Lower lobe of right lung (tissue), 2 donors: ENCODE data around the gene ITGA3. TPM values are rescaled to one million over a fixed set of nuclear protein-coding genes. Genes with fewer than 3 reads are reported as not detected.

Source experiments
- ATAC-seq, 2 donors: fragments of 200-7000 bp; cut with Tn5 transposase; one replicate each; pipeline ENCODE4 v1.9.1; 2020 to 2022; ENCODE audit warnings: mild to moderate bottlenecking in 2 of 2, moderate library complexity in 2 of 2
- DNase-seq: peaks from one replicate; pipeline ENCODE4 v3.0.0-alpha.2; 2020
- H3K27ac ChIP-seq: fragments of 200-600 bp; one replicate; pipeline ENCODE4 v1.8.0; 2022
- H3K27me3 ChIP-seq: fragments of 200-600 bp; one replicate; pipeline ENCODE4 v1.8.0; 2022; ENCODE audit warnings: low read depth
- H3K36me3 ChIP-seq: fragments of 200-600 bp; one replicate; pipeline ENCODE4 v1.8.0; 2022; ENCODE audit warnings: mild to moderate bottlenecking
- H3K4me1 ChIP-seq: fragments of 200-600 bp; one replicate; pipeline ENCODE4 v1.8.0; 2022
- H3K4me3 ChIP-seq: fragments of 200-600 bp; one replicate; pipeline ENCODE4 v1.8.0; 2022; ENCODE audit warnings: mild to moderate bottlenecking
- H3K9me3 ChIP-seq: fragments of 200-600 bp; one replicate; pipeline ENCODE4 v1.8.0; 2022
- intact Hi-C: fragments of 100-400 bp; cut with DNase I; formaldehyde crosslinking; loops from one replicate; pipeline ENCODE4 v1.11.0; 2022
- total RNA-seq: library from RNA; stranded (reverse); fragmentation: NEBNext Ultra II Directional; extraction: Animal tissue kit (Norgen Biotek cat#: 25700); gene quantifications from one replicate; pipeline ENCODE4 v1.2.1, GENCODE V29; 2021
- TF ChIP-seq, protein P1 (sequence below): fragments of 200-600 bp; IDR thresholded peaks from one replicate; pipeline ENCODE4 v1.8.0; 2022; ENCODE audit warnings: antibody characterized with exemption, mild to moderate bottlenecking
- donor health status: DM: no; HTN: yes; CAD: no; lungs with severe emphysema.

The ITGA3 gene
- total RNA-seq, 1 donor from 2014 or later: 162 TPM

DNA sequence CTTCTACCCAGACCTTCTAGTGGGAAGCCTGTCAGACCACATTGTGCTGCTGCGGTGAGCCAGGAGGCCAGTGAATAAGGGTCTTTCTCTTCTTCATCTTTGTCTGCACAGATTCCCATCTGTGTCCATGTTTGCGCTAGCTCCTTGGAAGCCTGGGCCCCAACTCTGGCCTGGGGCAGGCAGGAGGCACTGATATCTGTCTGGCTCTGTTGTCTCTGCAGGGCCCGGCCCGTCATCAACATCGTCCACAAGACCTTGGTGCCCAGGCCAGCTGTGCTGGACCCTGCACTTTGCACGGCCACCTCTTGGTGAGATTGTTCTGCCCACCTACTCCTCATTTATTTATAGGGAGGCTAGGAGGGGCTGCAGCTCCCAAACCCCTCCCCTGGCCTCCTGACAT, 18.3 kb downstream of the ITGA3 start:
- H3K9me3 ChIP-seq: no peaks in the 10 kb centered on the region
- DNase-seq (no peak), ATAC-seq (no peak)
- TF ChIP-seq, protein P1, sequence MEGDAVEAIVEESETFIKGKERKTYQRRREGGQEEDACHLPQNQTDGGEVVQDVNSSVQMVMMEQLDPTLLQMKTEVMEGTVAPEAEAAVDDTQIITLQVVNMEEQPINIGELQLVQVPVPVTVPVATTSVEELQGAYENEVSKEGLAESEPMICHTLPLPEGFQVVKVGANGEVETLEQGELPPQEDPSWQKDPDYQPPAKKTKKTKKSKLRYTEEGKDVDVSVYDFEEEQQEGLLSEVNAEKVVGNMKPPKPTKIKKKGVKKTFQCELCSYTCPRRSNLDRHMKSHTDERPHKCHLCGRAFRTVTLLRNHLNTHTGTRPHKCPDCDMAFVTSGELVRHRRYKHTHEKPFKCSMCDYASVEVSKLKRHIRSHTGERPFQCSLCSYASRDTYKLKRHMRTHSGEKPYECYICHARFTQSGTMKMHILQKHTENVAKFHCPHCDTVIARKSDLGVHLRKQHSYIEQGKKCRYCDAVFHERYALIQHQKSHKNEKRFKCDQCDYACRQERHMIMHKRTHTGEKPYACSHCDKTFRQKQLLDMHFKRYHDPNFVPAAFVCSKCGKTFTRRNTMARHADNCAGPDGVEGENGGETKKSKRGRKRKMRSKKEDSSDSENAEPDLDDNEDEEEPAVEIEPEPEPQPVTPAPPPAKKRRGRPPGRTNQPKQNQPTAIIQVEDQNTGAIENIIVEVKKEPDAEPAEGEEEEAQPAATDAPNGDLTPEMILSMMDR: no peak
- H3K27ac ChIP-seq: no peak overlapping the region
- peaks cover 98% of the 10 kb centered on the region for H3K36me3 ChIP-seq
- intact Hi-C loops: no loop called here
- no peaks in the 10 kb centered on the region for H3K27me3 ChIP-seq
- no peaks in the 10 kb centered on the region for H3K4me1 ChIP-seq
- H3K4me3 ChIP-seq: no peak overlapping the region

DNA sequence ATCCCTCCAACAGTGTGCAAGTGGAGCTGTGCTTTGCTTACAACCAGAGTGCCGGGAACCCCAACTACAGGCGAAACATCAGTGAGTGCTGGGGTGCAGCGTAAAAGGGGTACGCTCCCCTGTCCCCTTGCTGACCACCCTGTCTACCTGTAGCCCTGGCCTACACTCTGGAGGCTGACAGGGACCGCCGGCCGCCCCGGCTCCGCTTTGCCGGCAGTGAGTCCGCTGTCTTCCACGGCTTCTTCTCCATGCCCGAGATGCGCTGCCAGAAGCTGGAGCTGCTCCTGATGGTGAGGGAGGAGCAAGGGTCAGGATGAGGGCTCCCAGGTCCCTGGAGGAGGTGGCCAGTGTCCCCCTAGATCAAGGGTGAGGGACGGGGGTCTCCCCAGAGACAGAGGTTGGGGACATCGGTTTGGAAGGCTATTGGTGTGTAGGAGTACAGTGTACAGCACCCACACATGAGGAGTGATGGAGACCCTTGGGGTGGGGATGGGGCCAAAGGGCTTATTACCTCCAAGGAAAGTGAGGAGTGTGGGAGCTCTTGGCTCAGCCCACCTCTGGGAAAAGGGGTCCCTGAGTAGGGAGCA, 19.6 kb downstream of the ITGA3 start:
- Histone ChIP-seq H3K4me1 (no peaks in the 10 kb centered on the region), H3K4me3 (no peak overlapping the region), H3K27me3 (no peaks in the 10 kb centered on the region), H3K27ac (no peak overlapping the region), H3K9me3 (no peaks in the 10 kb centered on the region), H3K36me3 (peaks cover 95% of the 10 kb centered on the region)
- ATAC-seq (no peak), DNase-seq (no peak)
- TF ChIP-seq, protein P1: no peak
- intact Hi-C loops: no loop called here

DNA sequence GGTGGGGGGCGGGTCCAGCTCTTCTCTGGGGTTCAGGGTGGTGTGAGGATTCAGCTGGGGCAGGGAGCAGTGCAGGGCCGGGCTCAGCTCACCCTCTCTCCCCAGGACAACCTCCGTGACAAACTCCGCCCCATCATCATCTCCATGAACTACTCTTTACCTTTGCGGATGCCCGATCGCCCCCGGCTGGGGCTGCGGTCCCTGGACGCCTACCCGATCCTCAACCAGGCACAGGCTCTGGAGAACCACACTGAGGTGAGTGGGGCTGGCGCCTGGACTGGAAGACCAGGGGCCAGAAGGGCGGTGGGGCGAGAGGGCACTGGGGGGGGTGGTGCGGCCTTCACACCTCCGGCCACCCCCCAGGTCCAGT, 20.3 kb downstream of the ITGA3 start:
- no peaks in the 10 kb centered on the region for H3K27me3 ChIP-seq
- ATAC-seq: no peak
- H3K36me3 ChIP-seq: peaks cover 95% of the 10 kb centered on the region
- TF ChIP-seq, protein P1: no peak
- H3K4me3 ChIP-seq: no peak overlapping the region
- no peak for DNase-seq
- intact Hi-C loops: no loop called here
- H3K9me3 ChIP-seq: no peaks in the 10 kb centered on the region
- H3K4me1 ChIP-seq: no peaks in the 10 kb centered on the region
- no peak overlapping the region for H3K27ac ChIP-seq

DNA sequence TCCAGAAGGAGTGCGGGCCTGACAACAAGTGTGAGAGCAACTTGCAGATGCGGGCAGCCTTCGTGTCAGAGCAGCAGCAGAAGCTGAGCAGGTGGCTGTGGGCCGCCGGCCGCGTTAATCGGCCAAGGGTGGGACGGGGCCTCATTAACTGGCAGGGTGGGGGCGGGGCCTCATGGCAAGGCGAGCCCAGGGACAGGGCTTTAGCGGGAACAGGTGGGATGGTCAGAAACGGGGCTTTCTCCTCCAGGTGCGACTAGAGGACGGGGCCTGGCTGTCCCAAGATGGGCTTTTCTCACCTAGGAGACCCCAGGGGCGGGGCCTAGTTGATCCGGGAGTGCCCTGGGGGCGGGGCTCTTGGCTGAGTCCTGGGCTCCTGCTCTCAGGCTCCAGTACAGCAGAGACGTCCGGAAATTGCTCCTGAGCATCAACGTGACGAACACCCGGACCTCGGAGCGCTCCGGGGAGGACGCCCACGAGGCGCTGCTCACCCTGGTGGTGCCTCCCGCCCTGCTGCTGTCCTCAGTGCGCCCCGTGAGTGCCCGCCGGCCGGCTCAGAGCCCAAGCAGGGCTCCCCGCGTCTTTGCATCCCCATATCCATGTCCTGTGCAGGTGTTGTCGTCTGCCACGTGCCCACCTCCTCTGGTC, 20.8 kb downstream of the ITGA3 start:
- Histone ChIP-seq H3K36me3 (peaks cover 95% of the 10 kb centered on the region), H3K27ac (no peak overlapping the region), H3K27me3 (no peaks in the 10 kb centered on the region), H3K4me3 (no peak overlapping the region), H3K4me1 (no peaks in the 10 kb centered on the region), H3K9me3 (no peaks in the 10 kb centered on the region)
- TF ChIP-seq, protein P1: no peak
- intact Hi-C loops: no loop called here
- DNase-seq (no peak), ATAC-seq (no peak)

DNA sequence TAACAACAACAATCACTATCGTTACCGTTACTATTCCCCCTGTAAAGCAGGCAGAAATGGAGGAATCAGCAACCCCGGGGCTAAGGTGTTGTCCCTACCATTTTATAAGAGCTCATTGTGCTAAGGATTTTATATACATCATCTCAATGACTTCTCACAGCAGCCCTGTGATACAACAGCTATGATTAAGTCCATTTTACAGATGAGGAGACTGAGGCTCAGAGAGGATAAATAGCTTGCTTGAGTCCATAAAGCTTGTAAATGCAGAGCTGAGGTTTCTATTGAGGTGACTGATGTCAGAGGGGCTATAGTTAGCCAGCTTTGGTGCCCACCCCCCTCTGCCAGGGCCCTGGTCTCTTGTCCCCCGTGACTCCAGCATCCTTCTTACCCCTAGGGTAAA, 22.5 kb downstream of the ITGA3 start:
- H3K4me3 ChIP-seq: no peak overlapping the region
- no peaks in the 10 kb centered on the region for H3K27me3 ChIP-seq
- H3K4me1 ChIP-seq: no peaks in the 10 kb centered on the region
- no peaks in the 10 kb centered on the region for H3K9me3 ChIP-seq
- intact Hi-C loops: no loop called here
- no peak for ATAC-seq
- TF ChIP-seq, protein P1: no peak
- DNase-seq: no peak
- H3K27ac ChIP-seq: peak overlapping the region; percentile 3
- H3K36me3 ChIP-seq: peaks cover 97% of the 10 kb centered on the region
